T-helper 17 cell (primary cell): Measurements from ENCODE around the gene FAM83F. TPM values are rescaled to one million over a fixed set of nuclear protein-coding genes. Genes with fewer than 3 reads are reported as not detected.

Experiments used
- ATAC-seq: fragments of 150-1000 bp; cut with Tn5 transposase; 2 replicates; pipeline ENCODE4 v1.10.0; 2021; ENCODE audit warnings: mild to moderate bottlenecking, moderate library complexity
- DNase-seq, 3 donors: peaks; one replicate each; pipeline versions ENCODE4 v3.0.0 to v3.0.0-alpha.2; 2020 to 2021
- H3K9me3 ChIP-seq: one replicate; pipeline ENCODE4 v1.7.0; 2013; ENCODE audit warnings: low read length, mild to moderate bottlenecking; ENCODE audit not compliant: control insufficient read depth, poor library complexity, severe bottlenecking
- H3K27ac Mint-ChIP-seq: one replicate; pipeline ENCODE4 v1.8.0; 2022; ENCODE audit warnings: mild to moderate bottlenecking, moderate library complexity, mixed read lengths
- H3K27me3 Mint-ChIP-seq: one replicate; pipeline ENCODE4 v1.8.0; 2022; ENCODE audit warnings: mixed read lengths
- H3K36me3 Mint-ChIP-seq: one replicate; pipeline ENCODE4 v1.8.0; 2022; ENCODE audit warnings: low read depth, mixed read lengths
- H3K4me1 Mint-ChIP-seq: one replicate; pipeline ENCODE4 v1.8.0; 2022; ENCODE audit warnings: mild to moderate bottlenecking, mixed read lengths
- H3K4me3 Mint-ChIP-seq: one replicate; pipeline ENCODE4 v1.8.0; 2022; ENCODE audit warnings: mild to moderate bottlenecking, moderate library complexity, mixed read lengths
- total RNA-seq, 4 donors: library from RNA in 2 of 4; stranded (reverse) in 2 of 4; gene quantifications; one replicate each; pipeline ENCODE4 v1.2.3 and lab custom pipeline; 2022 to 2026

FAM83F gene
- total RNA-seq, 2 donors from 2014 or later = 1.6 to 2.1 TPM

GRCh38 chr22:40067639-40068038 lies 72.9 kb downstream of the FAM83F start:
- Mint-ChIP-seq H3K4me1 (peaks cover 45% of the 10 kb centered on the region), H3K36me3 (no peaks in the 10 kb centered on the region), H3K27me3 (no peaks in the 10 kb centered on the region), H3K27ac (no peak overlapping the region), H3K4me3 (no peak overlapping the region)
- DNase-seq (no peak), ATAC-seq (no peak)
- no peaks in the 10 kb centered on the region for H3K9me3 ChIP-seq

- no peak overlapping the region for H3K4me3 Mint-ChIP-seq
- H3K4me1 Mint-ChIP-seq = peaks cover 44% of the 10 kb centered on the region
- H3K27me3 Mint-ChIP-seq = no peaks in the 10 kb centered on the region
- peak overlapping the region; percentile 60 for H3K27ac Mint-ChIP-seq
- ATAC-seq = no peak
- H3K36me3 Mint-ChIP-seq = no peaks in the 10 kb centered on the region
- DNase-seq = no peak
- no peaks in the 10 kb centered on the region for H3K9me3 ChIP-seq
Observed at GRCh38 chr22:40070701-40071100, 75.9 kb downstream of the FAM83F start.

- Mint-ChIP-seq H3K4me1 (peaks cover 46% of the 10 kb centered on the region), H3K27ac (peak overlapping the region; percentile 60), H3K27me3 (no peaks in the 10 kb centered on the region), H3K4me3 (no peak overlapping the region), H3K36me3 (no peaks in the 10 kb centered on the region)
- no peak for DNase-seq
- ATAC-seq = no peak
- H3K9me3 ChIP-seq = no peaks in the 10 kb centered on the region
Observed at GRCh38 chr22:40071720-40072119, 77.0 kb downstream of the FAM83F start.

- peak; percentile 30 for ATAC-seq
- H3K4me1 Mint-ChIP-seq = peaks cover 41% of the 10 kb centered on the region
Observed at GRCh38 chr22:40076702-40077645, 82.2 kb downstream of the FAM83F start.

GRCh38 chr22:40077646-40078016 lies 82.9 kb downstream of the FAM83F start:
- Mint-ChIP-seq H3K36me3 (no peaks in the 10 kb centered on the region), H3K27ac (peak overlapping the region; percentile 69), H3K27me3 (no peaks in the 10 kb centered on the region), H3K4me3 (no peak overlapping the region), H3K4me1 (peaks cover 41% of the 10 kb centered on the region)
- ATAC-seq = no peak
- no peak for DNase-seq
- H3K9me3 ChIP-seq = no peaks in the 10 kb centered on the region

More at GRCh38 chr22:40076702-40077645, 82.2 kb downstream of the FAM83F start:
- no peaks in the 10 kb centered on the region for H3K27me3 Mint-ChIP-seq
- H3K9me3 ChIP-seq = no peaks in the 10 kb centered on the region
- no peaks in the 10 kb centered on the region for H3K36me3 Mint-ChIP-seq
- H3K27ac Mint-ChIP-seq = peak overlapping the region; percentile 69
- DNase-seq = no peak
- H3K4me3 Mint-ChIP-seq = no peak overlapping the region

GRCh38 chr22:40081662-40082061 lies 86.9 kb downstream of the FAM83F start:
- ATAC-seq (no peak), DNase-seq (no peak)
- no peak overlapping the region for H3K4me3 Mint-ChIP-seq
- H3K9me3 ChIP-seq = no peaks in the 10 kb centered on the region
- H3K27me3 Mint-ChIP-seq = no peaks in the 10 kb centered on the region
- no peak overlapping the region for H3K27ac Mint-ChIP-seq
- no peaks in the 10 kb centered on the region for H3K36me3 Mint-ChIP-seq
- peaks cover 30% of the 10 kb centered on the region for H3K4me1 Mint-ChIP-seq

GRCh38 chr22:40082184-40082583 lies 87.4 kb downstream of the FAM83F start:
- H3K4me3 Mint-ChIP-seq = no peak overlapping the region
- no peaks in the 10 kb centered on the region for H3K9me3 ChIP-seq
- H3K27me3 Mint-ChIP-seq = no peaks in the 10 kb centered on the region
- H3K36me3 Mint-ChIP-seq = no peaks in the 10 kb centered on the region
- H3K27ac Mint-ChIP-seq = no peak overlapping the region
- DNase-seq (no peak), ATAC-seq (no peak)
- peaks cover 28% of the 10 kb centered on the region for H3K4me1 Mint-ChIP-seq

GRCh38 chr22:40083794-40084193 lies 89.0 kb downstream of the FAM83F start:
- ATAC-seq = no peak
- H3K27ac Mint-ChIP-seq = no peak overlapping the region
- no peaks in the 10 kb centered on the region for H3K9me3 ChIP-seq
- H3K27me3 Mint-ChIP-seq = no peaks in the 10 kb centered on the region
- no peak overlapping the region for H3K4me3 Mint-ChIP-seq
- H3K4me1 Mint-ChIP-seq = peaks cover 34% of the 10 kb centered on the region
- no peak for DNase-seq
- no peaks in the 10 kb centered on the region for H3K36me3 Mint-ChIP-seq

- DNase-seq (no peak), ATAC-seq (no peak)
- Mint-ChIP-seq H3K4me1 (peaks cover 34% of the 10 kb centered on the region), H3K4me3 (no peak overlapping the region), H3K27me3 (no peaks in the 10 kb centered on the region), H3K27ac (no peak overlapping the region), H3K36me3 (no peaks in the 10 kb centered on the region)
- H3K9me3 ChIP-seq = no peaks in the 10 kb centered on the region
Observed at GRCh38 chr22:40084246-40084645, 89.5 kb downstream of the FAM83F start.

GRCh38 chr22:40088818-40089217 lies 94.1 kb downstream of the FAM83F start:
- peaks cover 38% of the 10 kb centered on the region for H3K4me1 Mint-ChIP-seq
- H3K9me3 ChIP-seq = no peaks in the 10 kb centered on the region
- H3K27ac Mint-ChIP-seq = no peak overlapping the region
- no peak for ATAC-seq
- no peak for DNase-seq
- no peaks in the 10 kb centered on the region for H3K27me3 Mint-ChIP-seq
- no peaks in the 10 kb centered on the region for H3K36me3 Mint-ChIP-seq
- H3K4me3 Mint-ChIP-seq = no peak overlapping the region

Other genes with a start within 250 kb of the FAM83F start
- not detected for gene ENTHD1, start 101.2 kb upstream of the FAM83F start, total RNA-seq
- 100 to 1,000 TPM; 113 to 195 TPM for gene GRAP2, start 93.9 kb upstream of the FAM83F start, total RNA-seq
- gene TMA7B, start 34.6 kb upstream of the FAM83F start, total RNA-seq = 10 to 100 TPM in 1 of 2 donors, 1 to 10 TPM in 1; 7.2 to 22.5 TPM
- 100 to 1,000 TPM; 128 to 140 TPM for gene TNRC6B, start 183.0 kb downstream of the FAM83F start, total RNA-seq